ENCODE results near the gene TSC22D4.
A peak's percentile ranks its signal among the peaks of the same experiment; 100 is the strongest.
"Not testable (repeated sequence)": the region's sequence is repeated elsewhere in the genome, so short reads cannot be mapped to it uniquely, and the experiment has no call there.

Gene TSC22D4

GRCh38 chr7:100528108-100528866, 49.3 kb upstream of the TSC22D4 start:
- CTCF ChIA-PET = interaction anchor here (0.6 to 0.7 kb wide), 2 partner anchors 30 to 331 kb away, joined by 3 to 4 read pairs; no protein-coding TSS in a partner anchor
- POLR2A ChIA-PET; H3K4me3 ChIP-seq (ENCODE audit: low read depth, low read length); H3K4me1 ChIP-seq (ENCODE audit: control insufficient read depth, insufficient read depth, low read length); H3K9me3 ChIP-seq (ENCODE audit: control insufficient read depth, insufficient read depth, low read depth, low read length); H3K36me3 ChIP-seq (ENCODE audit: control insufficient read depth in 2 of 2, insufficient read depth in 1 of 2, low read length in 2 of 2); H3K27ac ChIP-seq (ENCODE audit: extremely low read depth, low read depth, low read length): not testable (repeated sequence)
- peak; percentile 80 for TF ChIP-seq ZNF362 (tag by site-specific recombination; IDR thresholded peaks at IDR 0.05)

GRCh38 chr7:100523192-100523591, 44.2 kb upstream of the TSC22D4 start:
- H3K4me3 ChIP-seq (ENCODE audit: low read depth, low read length); CTCF ChIA-PET; POLR2A ChIA-PET; H3K4me1 ChIP-seq (ENCODE audit: control insufficient read depth, insufficient read depth, low read length); H3K27ac ChIP-seq (ENCODE audit: extremely low read depth, low read depth, low read length); H3K36me3 ChIP-seq (ENCODE audit: control insufficient read depth in 2 of 2, insufficient read depth in 1 of 2, low read length in 2 of 2); H3K9me3 ChIP-seq (ENCODE audit: control insufficient read depth, insufficient read depth, low read depth, low read length): not testable (repeated sequence)

GRCh38 chr7:100521909-100522593, 43.0 kb upstream of the TSC22D4 start:
- not testable (repeated sequence) for H3K9me3 ChIP-seq (ENCODE audit: control insufficient read depth, insufficient read depth, low read depth, low read length); H3K4me1 ChIP-seq (ENCODE audit: control insufficient read depth, insufficient read depth, low read length); H3K36me3 ChIP-seq (ENCODE audit: control insufficient read depth in 2 of 2, insufficient read depth in 1 of 2, low read length in 2 of 2); H3K27ac ChIP-seq (ENCODE audit: extremely low read depth, low read depth, low read length); H3K4me3 ChIP-seq (ENCODE audit: low read depth, low read length)
- ChIA-PET CTCF (interaction anchor here (0.6 to 1.1 kb wide), 4 partner anchors 24 to 135 kb away, joined by 3 to 4 read pairs (median 4); no protein-coding TSS in a partner anchor), POLR2A (interaction anchor here (0.6 to 0.7 kb wide), 3 partner anchors 9 to 353 kb away, joined by 3 to 4 read pairs (median 3); partner anchors contain the start of gene SRRT)

GRCh38 chr7:100521076-100521475, 42.1 kb upstream of the TSC22D4 start:
- Histone ChIP-seq H3K9me3 (ENCODE audit: control insufficient read depth, insufficient read depth, low read depth, low read length) (no peaks in the 10 kb centered on the region), H3K4me1 (ENCODE audit: control insufficient read depth, insufficient read depth, low read length) (no peaks in the 10 kb centered on the region), H3K27ac (ENCODE audit: extremely low read depth, low read depth, low read length) (no peak overlapping the region), H3K4me3 (ENCODE audit: low read depth, low read length) (no peak overlapping the region), H3K36me3 (ENCODE audit: control insufficient read depth in 2 of 2, insufficient read depth in 1 of 2, low read length in 2 of 2) (no peaks in the 10 kb centered on the region)
- TF ChIP-seq ZNF157 (tag by site-specific recombination; IDR thresholded peaks at IDR 0.05) (peak; percentile 78), MEIS1 (CRISPR knock-in tag; IDR thresholded peaks at IDR 0.05; ENCODE audit: borderline replicate concordance) (no peak), ZNF10 (tag by site-specific recombination; IDR thresholded peaks at IDR 0.05) (peak; percentile 50; the same call in 1 of the 2 replicates), ZNF561 (tag by site-specific recombination; IDR thresholded peaks at IDR 0.05; ENCODE audit: borderline replicate concordance) (no peak)
- CTCF ChIA-PET = interaction anchor here (0.6 to 1.1 kb wide), 3 partner anchors 24 to 67 kb away, joined by 3 to 4 read pairs (median 3); no protein-coding TSS in a partner anchor
- POLR2A ChIA-PET = interaction anchor here (0.6 kb wide), 1 partner anchor 18 kb away, joined by 3 read pairs; no protein-coding TSS in a partner anchor

- H3K4me3 ChIP-seq (ENCODE audit: low read depth, low read length) = no peak overlapping the region
- H3K27ac ChIP-seq (ENCODE audit: extremely low read depth, low read depth, low read length) = no peak overlapping the region
- H3K4me1 ChIP-seq (ENCODE audit: control insufficient read depth, insufficient read depth, low read length) = no peaks in the 10 kb centered on the region
- TF ChIP-seq ZSCAN4 (tag by site-specific recombination; IDR thresholded peaks at IDR 0.05) (peak; percentile 77), PRDM2 (tag by site-specific recombination; IDR thresholded peaks at IDR 0.05; ENCODE audit: borderline replicate concordance) (no peak)
- no peaks in the 10 kb centered on the region for H3K9me3 ChIP-seq (ENCODE audit: control insufficient read depth, insufficient read depth, low read depth, low read length)
- H3K36me3 ChIP-seq (ENCODE audit: control insufficient read depth in 2 of 2, insufficient read depth in 1 of 2, low read length in 2 of 2) = no peaks in the 10 kb centered on the region
- ChIA-PET CTCF (interaction anchor here (0.6 to 2.4 kb wide), 4 partner anchors 15 to 39 kb away, joined by 3 to 8 read pairs (median 4); no protein-coding TSS in a partner anchor), POLR2A (interaction anchor here (0.6 to 1.4 kb wide), 2 partner anchors 19 to 25 kb away, joined by 3 to 4 read pairs; partner anchors contain the start of gene AGFG2)
Observed at GRCh38 chr7:100520138-100520537, 41.1 kb upstream of the TSC22D4 start.
